Activated CD4-positive, alpha-beta T cell treated with anti-CD3 and anti-CD28 coated beads, Interleukin-2, amount 50 U/mL, for 16 hours (primary cell): Measurements from ENCODE around the gene ALPK1.
"Not testable (repeated sequence)": the region's sequence is repeated elsewhere in the genome, so short reads cannot be mapped to it uniquely, and the experiment has no call there.

Experiments used
- DNase-seq: peaks from one replicate; pipeline ENCODE4 v3.0.0-alpha.2; 2020

The ALPK1 gene

DNA sequence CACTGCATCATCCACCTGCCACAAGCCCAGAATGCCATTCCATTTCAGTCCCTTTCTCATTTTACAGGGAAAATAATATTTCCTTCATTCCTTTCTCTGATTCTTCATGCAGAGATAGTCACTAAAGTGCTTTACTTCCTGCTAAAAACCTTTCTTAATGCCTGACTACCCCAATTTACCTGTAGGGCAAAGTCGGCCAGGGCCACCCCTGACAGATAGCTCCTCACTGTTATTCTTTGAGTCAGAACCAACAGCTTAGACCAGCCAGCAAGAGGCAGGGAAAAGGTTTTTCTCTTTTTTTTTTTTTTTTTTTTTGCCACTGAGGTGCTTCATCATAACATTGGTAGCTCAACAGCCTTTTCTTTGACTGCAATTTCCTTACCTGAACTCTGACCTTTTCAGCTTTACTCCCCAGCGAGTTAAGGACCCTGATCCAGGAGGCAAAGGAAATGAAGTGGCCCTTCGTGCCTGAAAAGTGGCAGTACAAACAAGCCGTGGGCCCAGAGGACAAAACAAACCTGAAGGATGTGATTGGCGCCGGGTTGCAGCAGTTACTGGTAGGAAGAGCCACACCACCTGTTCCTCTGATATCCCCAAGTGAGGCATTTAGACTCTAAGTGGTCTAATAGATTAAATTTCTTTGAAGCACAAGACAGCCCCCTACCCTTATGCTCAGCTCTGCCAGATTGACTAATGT is 85.0 kb downstream of the ALPK1 start:
- no peak for DNase-seq

DNA sequence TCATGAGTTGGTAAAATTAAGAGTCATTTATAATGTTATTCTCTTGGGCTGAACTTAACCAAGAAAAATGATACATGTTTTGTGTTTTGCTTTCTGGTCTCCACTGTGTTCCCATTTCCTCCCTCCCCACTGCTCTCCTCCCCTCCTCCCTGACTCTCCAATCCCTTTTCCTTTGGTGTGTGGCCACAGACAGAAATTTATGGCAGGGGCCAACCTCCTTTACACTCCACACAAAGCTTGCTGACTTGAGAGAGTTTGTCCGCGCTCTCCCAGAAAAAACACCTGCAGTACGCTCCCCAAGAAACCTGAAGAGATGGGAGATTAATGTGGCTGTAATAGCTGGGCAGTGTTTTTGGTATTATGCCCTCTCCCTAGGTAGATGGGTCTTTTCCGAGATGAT is 88.9 kb downstream of the ALPK1 start:
- DNase-seq: no peak

DNA sequence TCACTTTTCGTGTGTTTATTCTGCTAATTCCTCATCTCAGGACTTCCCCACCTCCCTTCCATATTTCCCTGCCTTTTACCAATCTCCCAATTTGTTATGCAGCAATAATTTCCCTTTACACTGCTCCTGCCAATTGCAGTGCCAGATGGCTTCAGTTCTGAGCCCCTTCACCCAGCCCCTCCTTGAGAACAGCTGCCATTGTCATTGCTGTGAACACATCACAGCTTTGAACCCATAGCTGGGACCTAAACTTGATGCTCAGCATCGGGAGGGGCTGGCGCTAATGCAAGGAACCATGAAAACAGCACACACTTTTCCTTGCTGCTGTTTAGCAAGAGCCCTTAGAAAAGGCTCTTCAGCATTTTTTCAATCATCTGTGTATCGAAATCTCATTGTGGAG is 104.9 kb downstream of the ALPK1 start:
- no peak for DNase-seq

DNA sequence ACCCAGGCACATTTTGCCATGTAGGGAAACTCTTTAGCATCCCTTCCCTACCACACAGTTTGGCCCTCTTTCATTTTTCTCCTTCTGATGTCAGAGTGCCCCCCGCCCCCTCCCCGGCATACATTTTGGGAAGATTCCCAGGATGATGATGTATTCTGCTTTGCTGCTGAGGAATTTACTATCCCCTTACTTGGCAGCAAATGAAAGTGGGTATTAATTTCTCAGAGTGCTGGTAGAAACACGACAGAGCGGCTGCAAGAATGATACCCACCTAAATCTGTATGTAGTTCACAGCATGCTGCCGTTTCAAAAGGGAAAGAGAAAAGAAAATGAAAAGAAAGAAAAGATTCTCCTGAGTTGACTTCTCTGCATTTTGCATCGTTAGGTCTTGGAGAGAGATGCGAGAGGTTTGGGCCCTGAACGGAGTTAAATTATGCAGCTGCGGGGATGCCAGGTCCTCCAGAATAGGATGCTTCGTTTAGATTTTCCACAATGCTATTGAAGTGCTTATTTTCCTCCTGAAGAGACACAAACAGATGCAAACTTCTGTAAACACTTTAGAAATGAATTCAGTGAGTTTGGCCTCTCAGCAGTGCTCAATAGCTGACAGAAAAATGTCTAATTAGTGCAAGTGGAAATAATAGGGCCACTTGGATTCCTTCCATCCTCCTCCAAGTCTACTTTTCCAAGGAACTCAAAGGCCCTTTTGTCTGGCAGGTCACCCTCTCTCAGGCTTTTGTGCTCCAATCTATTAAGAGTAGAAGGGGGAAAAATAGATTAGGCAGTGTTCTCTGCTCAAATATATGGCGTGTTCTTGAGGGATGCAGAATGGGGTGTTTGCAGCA is 106.2 kb downstream of the ALPK1 start:
- DNase-seq: no peak

DNA sequence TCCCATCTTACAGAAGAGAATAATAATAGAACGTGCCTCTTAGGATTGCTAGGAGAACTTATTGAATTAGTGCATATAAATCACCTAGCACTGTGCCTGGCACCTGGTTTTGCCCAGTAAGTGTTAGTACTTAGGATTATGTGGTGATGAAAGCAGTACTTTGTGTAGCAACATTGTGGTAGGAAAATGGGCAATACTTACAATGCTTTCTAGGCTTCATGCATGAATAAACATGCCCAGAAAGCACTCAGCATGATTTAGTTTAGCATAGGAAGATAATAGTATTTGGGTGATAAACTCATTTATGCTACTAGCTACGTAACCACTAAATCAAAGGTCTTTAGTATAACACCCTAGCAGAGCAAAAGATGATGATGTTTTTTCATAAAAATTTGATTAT is 113.2 kb downstream of the ALPK1 start:
- DNase-seq: no peak

DNA sequence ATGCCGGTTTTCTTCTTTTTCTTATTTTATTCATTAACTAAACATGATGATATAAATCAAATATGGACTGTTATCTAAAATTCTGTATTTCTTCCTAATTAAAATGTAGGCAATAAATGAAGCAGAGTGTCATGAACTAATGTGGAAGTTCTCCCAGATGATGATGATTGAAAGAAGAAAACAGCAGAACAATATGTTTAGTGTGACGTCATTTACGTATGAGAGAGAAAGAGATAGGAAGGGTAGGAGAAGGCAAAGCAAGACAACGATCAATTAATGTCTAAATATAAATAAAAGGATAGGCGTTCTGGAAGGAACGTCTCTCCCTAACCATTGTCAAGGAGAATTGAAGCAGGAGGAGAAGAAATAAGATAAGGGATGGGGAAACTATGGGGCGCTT is 113.6 kb downstream of the ALPK1 start:
- DNase-seq: no peak

DNA sequence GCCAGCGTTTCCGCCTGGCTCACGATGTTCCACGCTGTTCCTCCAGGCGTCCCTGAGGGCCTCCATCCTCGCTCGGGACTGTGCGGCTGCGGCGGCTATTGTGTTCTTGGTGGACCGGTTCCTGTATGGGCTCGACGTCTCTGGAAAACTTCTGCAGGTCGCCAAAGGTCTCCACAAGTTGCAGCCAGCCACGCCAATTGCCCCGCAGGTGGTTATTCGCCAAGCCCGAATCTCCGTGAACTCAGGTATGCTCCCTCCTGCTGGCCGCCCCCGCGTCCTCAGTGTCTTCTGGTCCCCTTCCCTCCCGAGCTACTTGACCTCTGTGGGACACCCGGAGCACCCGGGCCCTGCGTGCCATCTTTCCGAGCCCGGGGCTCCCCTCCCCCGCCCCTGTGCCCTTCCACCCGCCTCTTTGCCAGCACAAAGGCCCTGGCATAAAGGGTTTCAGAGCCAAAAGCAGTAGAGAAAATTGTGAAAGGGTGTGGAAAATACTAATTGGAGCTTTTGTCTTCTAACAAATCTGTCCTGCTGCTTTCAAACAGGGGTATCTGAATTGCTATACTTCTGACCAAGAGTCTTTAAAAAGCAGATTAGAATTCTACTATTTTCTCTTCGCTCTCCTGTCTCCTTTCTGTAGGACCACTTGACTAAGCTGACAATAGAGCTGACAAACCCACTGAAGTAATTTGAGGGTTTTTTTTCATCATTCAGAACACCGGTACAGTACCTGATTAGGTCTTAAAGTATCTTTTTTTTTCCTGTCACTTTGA is 114.8 kb downstream of the ALPK1 start:
- no peak for DNase-seq

DNA sequence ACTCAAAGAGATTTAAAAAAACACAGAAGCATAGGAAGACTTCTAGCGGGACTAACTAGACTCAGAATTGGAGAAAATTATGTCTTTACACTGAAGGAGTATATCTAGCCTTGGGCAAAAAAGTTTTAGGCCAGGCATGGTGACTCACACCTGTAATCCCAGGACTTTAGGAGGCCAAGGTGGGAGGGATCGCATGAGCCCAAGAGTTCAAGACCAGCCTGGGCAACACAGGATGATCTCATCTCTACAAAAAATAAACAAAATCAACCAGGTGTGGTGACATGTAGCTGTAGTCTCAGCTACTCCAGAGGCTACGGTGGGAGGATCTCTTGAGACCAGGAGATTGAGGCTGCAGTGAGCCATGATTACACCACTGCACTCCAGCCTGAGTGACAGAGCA is 119.3 kb downstream of the ALPK1 start:
- DNase-seq: no peak

DNA sequence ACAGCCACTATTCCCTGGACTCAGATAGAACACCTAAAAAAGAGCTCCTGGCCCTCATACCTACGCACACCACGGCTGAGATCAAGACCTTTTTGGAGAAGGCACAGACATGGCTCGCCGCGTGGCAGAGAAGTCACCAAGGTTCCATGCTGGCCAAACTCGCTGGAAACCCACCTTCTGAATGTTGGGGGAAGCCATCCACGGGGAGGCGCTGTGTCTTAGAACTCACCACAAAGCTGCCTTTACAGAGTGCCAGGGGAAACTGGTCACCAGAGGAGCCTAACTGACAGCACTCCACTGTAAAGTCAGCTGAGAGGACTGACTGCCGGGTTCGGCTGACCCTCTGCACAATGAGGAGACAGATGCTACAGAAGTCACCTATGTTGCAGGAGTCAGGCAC is 120.9 kb downstream of the ALPK1 start:
- DNase-seq: no peak

DNA sequence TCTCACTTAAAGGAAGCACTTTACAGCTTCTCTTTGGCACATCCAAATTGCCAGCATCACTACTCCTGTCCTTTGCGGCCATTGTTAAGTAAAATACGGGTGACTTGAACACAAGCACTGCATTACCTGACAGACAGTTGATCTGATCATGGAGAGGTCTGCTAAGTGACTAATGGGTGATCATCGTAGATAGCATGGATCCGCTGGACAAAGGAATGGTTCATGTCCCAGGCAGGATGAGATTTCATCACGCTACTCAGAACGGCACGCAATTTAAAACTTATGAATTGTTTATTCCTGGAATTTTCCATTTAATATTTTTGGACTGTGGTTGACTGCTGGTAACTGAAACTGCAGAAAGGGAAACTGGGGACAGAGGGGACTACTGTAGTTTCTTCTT is 124.7 kb downstream of the ALPK1 start:
- no peak for DNase-seq

DNA sequence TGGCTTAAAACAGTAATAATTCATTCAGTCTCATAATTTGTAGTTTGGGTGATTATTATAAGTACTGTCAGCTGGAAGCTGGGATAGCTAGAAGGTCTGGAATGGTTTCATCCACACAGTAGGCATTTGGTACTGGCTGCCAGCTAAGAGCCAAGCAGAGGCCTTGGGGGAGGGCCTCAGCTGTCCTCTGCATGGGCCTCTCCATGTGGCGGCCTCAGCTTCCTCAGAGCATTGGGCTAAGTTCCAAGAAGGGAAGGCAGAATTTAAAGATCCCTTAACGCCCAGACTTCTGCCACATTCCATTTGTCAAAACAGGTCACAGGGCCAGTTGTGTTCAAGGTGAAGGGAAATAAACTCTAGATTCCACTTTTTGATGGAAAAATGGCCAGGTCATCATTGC is 125.5 kb downstream of the ALPK1 start:
- DNase-seq: no peak

DNA sequence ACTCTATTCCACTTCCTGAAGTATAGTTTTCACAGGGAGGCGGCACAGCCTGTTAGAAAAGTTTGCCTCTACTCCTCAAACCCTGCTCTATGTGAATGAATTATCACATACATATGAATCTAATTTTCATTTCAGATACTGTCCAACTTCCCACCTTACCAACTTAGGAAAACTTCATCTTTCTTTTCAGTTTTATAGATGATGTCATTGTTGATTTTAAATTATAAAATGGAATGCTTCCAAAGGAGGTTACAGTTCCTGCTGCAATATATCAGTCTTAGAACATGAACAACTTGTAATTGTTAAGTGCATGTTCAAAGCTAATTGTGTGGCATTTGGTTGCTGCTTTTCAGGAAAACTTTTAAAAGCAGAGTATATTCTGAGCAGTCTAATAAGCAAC is 126.4 kb downstream of the ALPK1 start:
- DNase-seq: no peak

DNA sequence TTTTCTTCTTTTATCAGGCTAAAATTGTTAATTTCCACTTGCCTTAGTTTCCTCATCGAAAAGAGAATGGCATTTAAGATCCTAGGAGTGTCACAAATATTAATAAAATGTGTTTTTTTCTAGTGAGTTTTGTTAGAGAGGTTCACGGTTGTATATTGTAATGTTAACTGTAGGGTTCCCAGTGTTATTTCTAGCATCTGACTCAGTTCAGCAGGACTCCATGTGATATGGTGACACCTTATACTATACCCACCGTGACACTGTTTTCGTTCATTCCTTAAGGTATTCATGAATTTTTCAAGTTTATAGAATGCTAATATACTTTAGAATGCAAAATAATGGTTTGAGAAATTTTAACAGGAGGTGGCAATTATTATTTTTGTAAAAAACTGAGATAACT is 128.7 kb downstream of the ALPK1 start:
- no peak for DNase-seq

DNA sequence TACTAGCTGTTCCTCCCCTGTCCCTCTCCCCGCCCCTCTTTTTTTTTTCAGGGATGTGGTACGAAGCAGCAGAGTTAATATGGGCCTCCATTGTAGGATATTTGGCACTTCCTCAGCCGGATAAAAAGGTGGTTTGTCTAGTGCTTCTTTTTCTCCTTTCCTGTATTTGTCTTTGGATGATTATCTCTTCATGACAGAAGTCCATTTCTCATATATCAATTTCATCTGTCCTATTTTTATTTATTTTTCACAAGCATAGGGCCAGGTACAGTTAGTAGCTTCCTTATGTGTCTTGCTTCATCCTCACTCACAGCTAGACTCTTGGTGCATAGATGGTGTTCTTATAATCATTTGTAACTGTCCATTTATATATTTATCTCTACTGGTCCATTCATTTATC is 129.2 kb downstream of the ALPK1 start:
- no peak for DNase-seq

DNA sequence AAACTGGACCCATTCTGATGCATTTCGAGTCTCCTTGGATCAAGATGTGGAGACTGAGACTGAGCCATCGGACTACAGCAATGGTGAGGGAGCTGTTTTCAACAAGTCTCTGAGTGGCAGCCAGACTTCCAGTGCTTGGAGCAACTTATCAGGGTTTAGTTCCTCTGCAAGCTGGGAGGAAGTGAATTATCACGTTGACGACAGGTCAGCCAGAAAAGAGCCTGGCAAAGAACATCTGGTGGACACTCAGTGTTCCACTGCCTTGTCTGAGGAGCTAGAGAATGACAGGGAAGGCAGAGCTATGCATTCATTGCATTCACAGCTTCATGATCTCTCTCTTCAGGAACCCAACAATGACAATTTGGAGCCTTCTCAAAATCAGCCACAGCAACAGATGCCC is 134.0 kb downstream of the ALPK1 start:
- no peak for DNase-seq

DNA sequence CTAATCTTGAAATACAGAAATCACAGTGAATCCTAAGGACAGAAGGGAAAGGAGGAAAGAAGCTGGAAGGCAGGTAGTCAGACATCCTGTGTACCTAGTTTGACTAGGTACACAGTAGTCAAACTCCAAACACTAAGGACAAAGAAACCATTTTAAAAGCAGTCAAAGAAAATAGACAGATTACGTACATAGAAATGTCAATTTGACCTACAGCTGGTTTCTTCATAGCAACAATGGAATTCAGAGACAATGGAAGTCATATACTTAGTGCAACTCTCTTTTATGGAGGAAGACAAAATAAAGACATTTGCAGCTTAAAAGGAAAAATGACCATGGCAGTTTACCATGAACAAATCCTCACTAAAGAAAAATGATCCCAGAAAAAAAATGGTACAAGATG is 139.8 kb downstream of the ALPK1 start:
- DNase-seq: no peak

DNA sequence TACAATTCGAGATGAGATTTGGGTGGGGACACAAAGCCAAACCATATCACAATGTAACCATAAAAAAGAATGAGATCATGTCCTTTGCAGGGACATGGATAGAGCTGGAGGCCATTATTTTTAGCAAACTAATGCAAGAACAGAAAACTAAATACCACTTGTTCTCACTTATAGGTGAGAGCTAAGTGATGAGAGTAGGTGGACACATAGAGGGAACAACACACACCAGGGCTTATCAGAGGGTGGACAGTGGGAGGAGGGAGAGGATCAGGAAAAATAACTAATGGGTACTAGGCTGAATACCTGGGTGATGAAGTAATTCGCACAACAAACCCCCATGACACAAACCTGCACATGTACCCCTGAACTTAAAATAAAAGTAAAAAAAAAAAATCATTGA is 145.1 kb downstream of the ALPK1 start:
- not testable (repeated sequence) for DNase-seq

DNA sequence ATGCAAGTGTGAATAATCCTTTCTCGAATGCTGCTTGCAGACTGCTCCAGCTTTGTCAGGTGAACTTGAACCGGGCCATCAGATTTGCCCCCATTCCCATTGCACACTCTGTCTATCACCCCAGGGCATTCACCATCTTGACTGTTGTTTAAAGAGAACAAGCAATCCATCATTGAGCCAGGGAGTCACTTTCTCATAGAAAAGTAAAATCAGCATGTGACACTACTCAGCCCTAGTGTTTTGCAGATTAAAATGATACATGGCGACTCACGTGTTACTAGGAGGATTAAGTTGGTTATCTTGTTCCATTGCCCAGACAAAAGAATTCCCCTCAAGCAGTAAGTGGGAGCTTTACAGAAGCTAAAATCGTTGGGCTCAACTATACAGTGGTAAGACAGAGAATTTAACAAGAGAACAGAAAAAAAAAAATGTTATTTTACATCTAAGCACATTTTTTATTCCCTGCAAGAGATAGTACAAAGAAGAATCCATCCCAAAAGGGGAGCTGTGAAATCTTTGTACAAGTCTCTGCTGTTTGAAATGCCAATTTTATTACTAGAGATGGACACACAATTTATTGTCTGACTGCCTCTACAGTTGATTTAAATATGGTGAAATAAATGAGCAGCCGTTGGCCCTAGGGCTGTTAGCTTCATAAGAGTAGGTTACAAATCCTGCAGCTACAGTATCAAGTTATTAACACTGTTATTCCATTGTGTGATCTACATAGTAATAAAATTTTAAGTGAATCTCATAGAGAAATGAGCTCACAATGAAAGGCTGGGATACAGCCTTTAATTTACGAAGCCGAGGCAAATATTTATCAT is 151.3 kb downstream of the ALPK1 start:
- no peak for DNase-seq

DNA sequence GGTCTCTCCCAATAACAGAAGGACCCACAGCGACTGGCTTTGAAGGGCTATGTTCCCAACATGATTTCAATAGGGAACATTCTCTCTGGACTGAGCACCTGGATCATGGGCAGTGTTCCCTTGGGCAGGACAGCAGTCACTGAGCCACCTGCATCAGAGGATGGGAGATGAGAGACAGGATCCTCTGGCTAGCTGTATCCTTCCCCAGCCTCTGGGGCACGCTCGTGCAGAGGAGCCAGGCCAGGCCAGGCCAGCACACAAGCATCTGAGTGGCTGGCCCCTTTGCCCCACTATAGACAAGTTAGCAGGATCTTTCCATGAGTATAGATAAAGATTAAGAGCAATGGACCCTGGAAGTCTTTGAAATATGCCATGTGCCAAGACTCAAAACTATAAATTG is 152.5 kb downstream of the ALPK1 start:
- DNase-seq: no peak

DNA sequence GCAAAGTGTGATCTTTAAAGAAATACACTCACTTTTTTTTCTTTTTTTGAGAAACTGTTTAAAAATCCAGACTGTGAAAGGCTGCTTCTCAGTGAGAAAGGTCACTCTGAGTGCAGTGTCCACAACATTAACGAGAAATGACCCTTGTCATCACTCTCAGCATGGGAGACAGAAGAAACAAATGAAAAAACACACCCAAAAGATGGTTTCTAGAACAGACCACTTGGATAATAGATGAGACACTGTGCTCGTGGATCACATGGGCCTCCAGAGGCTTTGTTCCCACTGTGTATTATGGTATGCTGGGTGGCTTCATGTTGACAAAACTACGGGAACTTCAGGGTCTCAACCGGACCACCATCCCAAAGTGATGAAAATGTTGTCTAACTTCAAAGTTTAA is 153.9 kb downstream of the ALPK1 start:
- DNase-seq: no peak

DNA sequence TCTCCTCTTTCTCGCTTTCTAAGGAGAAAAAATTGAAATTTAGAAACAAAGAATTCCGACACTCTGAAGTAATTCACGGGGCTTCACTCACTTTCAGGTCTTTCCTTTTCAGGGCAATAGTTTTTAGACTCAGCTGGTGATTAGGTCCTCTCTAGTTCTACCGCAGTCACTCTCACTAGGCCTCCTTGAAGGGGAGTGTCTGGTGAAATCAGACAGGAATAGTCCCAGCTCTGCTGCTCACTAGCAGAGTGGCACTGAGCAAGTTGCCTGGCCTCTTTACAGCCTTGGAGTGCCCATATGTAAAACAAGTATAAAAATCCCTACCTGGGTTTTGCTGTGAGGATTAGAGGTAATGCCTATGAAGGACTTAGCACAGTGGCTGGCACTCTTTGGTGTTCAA is 154.7 kb downstream of the ALPK1 start:
- no peak for DNase-seq

DNA sequence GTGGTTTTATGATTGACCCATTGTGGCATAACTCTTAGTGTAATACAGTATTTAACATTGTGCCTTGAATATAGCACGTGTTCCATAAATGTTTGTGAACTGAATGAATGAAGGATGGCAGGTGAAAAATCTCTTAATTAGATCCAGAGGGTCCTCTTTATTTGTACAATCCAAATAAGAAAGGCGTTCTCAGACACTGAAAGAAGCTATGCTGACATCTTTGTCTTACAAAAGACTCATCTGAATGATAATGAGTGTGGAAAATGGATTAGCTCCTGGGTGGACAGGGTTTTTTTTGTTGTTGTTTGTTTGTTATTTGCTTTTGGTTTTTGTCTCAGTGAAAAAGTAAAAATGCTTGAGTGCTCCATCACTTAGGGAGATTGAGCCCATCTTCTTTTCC is 156.2 kb downstream of the ALPK1 start:
- DNase-seq: no peak

DNA sequence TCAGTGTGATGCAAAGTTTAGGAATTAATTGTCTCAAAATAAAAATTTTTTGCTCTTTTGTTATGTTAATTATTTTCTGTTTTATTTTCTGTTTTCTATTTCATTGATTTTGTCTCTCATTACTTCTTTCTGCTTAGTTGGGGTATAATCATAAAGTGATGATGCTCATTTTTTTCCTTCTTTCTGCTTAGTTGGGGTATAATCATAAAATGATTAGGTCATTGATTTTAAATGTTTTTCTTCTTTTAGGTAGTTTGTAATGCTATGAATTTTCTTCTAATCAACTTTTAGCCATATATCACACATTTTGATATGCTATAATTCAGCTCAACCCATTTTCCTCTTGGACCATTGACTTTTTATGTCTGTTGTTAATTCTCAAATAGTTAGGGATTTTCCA is 175.1 kb downstream of the ALPK1 start:
- no peak for DNase-seq
